ENCODE measurements around the gene FBXO36. TPM values are rescaled to one million over a fixed set of nuclear protein-coding genes. Genes with fewer than 3 reads are reported as not detected.

Gene FBXO36
- total RNA-seq, 1 donor from 2014 or later = 1.9 TPM

DNA sequence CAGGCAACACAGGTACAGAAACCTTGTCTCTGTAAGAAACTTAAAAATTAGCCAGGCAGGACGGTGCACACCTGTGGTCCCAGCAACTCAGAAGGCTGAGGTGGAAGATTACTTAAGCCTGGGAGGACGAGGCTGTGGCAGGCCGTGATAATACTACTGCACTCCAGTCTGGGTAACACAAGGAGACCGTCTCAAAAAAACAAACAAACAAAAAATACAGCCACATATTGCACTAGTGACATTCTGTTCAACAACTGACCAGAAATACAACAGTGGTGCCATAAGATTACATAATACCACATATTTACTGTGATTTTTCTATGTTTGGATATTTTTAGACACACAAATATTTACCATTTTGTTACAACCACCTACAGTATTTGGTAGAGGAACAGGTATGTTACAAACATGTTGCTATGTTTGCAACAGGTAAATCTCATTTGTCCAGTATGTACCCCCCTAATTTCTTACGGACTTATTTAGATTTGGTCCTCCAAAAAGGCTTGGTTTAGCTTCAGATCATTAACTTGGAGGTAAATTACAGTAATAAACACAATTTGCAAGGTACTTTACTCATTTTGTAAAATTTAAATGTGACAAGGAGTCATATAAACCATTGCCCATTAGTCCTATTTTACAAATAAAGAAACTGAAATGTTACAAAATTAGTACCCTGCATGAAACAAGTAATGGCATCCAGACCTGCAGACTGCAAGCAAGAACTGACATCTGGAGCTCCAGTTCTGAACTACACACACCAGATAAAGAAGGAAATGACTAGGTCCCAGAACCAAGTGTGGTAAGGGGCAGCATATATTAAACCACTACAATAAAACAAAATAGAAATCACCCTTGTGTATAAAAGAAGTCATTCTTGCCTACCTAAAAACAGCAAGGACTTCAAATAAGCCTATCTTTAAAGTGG is 37.3 kb upstream of the FBXO36 start:
- Mint-ChIP-seq H3K4me1 (ENCODE audit: low read depth, unreplicated experiment) (peaks cover 15% of the 10 kb centered on the region), H3K27me3 (ENCODE audit: low read depth, unreplicated experiment) (no peaks in the 10 kb centered on the region), H3K36me3 (ENCODE audit: low read depth, unreplicated experiment) (no peaks in the 10 kb centered on the region), H3K9me3 (ENCODE audit: unreplicated experiment) (no peaks in the 10 kb centered on the region), H3K27ac (ENCODE audit: unreplicated experiment) (no peak overlapping the region), H3K4me3 (ENCODE audit: unreplicated experiment) (no peak overlapping the region)
- Histone ChIP-seq H3K9ac (ENCODE audit: low read length) (no peak overlapping the region), H3K4me3 (ENCODE audit: insufficient read depth, low read depth, low read length) (no peak overlapping the region), H3K4me1 (ENCODE audit: insufficient read depth, low read length) (no peaks in the 10 kb centered on the region), H3K9me3 (ENCODE audit: insufficient read depth, low read depth, low read length) (no peaks in the 10 kb centered on the region), H3K79me2 (ENCODE audit: insufficient read depth, low read length) (peaks cover 98% of the 10 kb centered on the region), H2AFZ (ENCODE audit: low read depth, low read length) (no peak overlapping the region), H3K27me3 (ENCODE audit: insufficient read depth, low read length) (no peaks in the 10 kb centered on the region), H3K27ac (ENCODE audit: low read depth, low read length) (no peak overlapping the region), H3K36me3 (ENCODE audit: insufficient read depth, low read length) (peaks cover 5% of the 10 kb centered on the region), H4K20me1 (ENCODE audit: insufficient read depth, low read length) (peaks cover 96% of the 10 kb centered on the region), H3K4me2 (ENCODE audit: low read length) (no peak overlapping the region)
- DNase-seq (ENCODE audit: low read depth) (no peak), FAIRE-seq (no peak)
- TF ChIP-seq, protein P1, sequence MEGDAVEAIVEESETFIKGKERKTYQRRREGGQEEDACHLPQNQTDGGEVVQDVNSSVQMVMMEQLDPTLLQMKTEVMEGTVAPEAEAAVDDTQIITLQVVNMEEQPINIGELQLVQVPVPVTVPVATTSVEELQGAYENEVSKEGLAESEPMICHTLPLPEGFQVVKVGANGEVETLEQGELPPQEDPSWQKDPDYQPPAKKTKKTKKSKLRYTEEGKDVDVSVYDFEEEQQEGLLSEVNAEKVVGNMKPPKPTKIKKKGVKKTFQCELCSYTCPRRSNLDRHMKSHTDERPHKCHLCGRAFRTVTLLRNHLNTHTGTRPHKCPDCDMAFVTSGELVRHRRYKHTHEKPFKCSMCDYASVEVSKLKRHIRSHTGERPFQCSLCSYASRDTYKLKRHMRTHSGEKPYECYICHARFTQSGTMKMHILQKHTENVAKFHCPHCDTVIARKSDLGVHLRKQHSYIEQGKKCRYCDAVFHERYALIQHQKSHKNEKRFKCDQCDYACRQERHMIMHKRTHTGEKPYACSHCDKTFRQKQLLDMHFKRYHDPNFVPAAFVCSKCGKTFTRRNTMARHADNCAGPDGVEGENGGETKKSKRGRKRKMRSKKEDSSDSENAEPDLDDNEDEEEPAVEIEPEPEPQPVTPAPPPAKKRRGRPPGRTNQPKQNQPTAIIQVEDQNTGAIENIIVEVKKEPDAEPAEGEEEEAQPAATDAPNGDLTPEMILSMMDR (IDR thresholded peaks at IDR 0.05; ENCODE audit: insufficient read depth, low read depth, low read length) = no peak
- TF ChIP-seq EZH2 (IDR thresholded peaks at IDR 0.05; ENCODE audit: insufficient read depth, low read length) = no peak

DNA sequence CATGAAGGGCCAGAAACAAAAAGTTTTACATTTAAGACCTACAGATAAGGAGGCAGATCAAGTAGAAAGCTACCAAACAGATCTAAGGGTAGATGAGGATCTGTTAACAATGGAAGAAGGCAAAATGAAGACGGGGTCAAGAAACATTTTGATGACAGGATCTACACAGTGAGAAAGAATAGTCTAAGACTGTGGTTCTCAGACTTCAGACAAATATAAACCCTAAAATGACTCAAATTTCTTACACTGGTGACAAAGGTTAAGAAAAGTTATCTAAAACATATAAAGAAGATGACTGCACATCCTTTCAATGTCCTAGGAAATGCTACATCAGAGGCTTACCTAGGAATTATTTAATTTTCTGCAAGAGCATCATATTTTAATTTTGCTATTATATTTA is 34.9 kb upstream of the FBXO36 start:
- no peak overlapping the region for H3K9ac ChIP-seq (ENCODE audit: low read length)
- H3K36me3 ChIP-seq (ENCODE audit: insufficient read depth, low read length) = peaks cover 5% of the 10 kb centered on the region
- H3K4me1 Mint-ChIP-seq (ENCODE audit: low read depth, unreplicated experiment) = peaks cover 17% of the 10 kb centered on the region
- no peaks in the 10 kb centered on the region for H3K4me1 ChIP-seq (ENCODE audit: insufficient read depth, low read length)
- H4K20me1 ChIP-seq (ENCODE audit: insufficient read depth, low read length) = peaks cover 92% of the 10 kb centered on the region
- no peaks in the 10 kb centered on the region for H3K36me3 Mint-ChIP-seq (ENCODE audit: low read depth, unreplicated experiment)
- H3K4me2 ChIP-seq (ENCODE audit: low read length) = no peak overlapping the region
- DNase-seq (ENCODE audit: low read depth) = no peak
- no peak overlapping the region for H3K27ac Mint-ChIP-seq (ENCODE audit: unreplicated experiment)
- H2AFZ ChIP-seq (ENCODE audit: low read depth, low read length) = no peak overlapping the region
- no peak for FAIRE-seq
- H3K27me3 Mint-ChIP-seq (ENCODE audit: low read depth, unreplicated experiment) = no peaks in the 10 kb centered on the region
- no peak overlapping the region for H3K4me3 ChIP-seq (ENCODE audit: insufficient read depth, low read depth, low read length)
- H3K9me3 ChIP-seq (ENCODE audit: insufficient read depth, low read depth, low read length) = no peaks in the 10 kb centered on the region
- TF ChIP-seq, protein P1 (IDR thresholded peaks at IDR 0.05; ENCODE audit: insufficient read depth, low read depth, low read length) = no peak
- no peak for TF ChIP-seq EZH2 (IDR thresholded peaks at IDR 0.05; ENCODE audit: insufficient read depth, low read length)
- H3K27me3 ChIP-seq (ENCODE audit: insufficient read depth, low read length) = no peaks in the 10 kb centered on the region
- no peaks in the 10 kb centered on the region for H3K9me3 Mint-ChIP-seq (ENCODE audit: unreplicated experiment)
- no peak overlapping the region for H3K27ac ChIP-seq (ENCODE audit: low read depth, low read length)
- peaks cover 98% of the 10 kb centered on the region for H3K79me2 ChIP-seq (ENCODE audit: insufficient read depth, low read length)
- H3K4me3 Mint-ChIP-seq (ENCODE audit: unreplicated experiment) = no peak overlapping the region

DNA sequence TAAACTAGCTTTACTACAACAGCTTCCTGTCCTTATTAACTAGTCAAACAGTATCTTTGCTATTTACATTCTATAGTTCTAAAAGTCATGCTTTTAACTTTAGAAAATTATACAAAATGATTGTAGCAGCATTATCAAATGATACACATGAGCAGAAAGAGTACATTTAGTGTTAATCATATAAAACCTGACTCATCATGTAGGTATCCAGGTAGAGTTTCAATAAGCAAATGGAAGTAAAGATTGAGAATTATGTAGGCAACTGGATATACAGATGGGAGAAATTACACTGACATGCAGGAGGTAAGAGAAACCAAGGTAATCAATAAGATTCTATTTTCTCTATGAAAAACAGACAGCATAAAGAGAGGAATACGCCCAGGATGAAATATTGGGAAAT is 34.3 kb upstream of the FBXO36 start:
- H3K27ac ChIP-seq (ENCODE audit: low read depth, low read length) = no peak overlapping the region
- H3K27ac Mint-ChIP-seq (ENCODE audit: unreplicated experiment) = no peak overlapping the region
- no peak overlapping the region for H2AFZ ChIP-seq (ENCODE audit: low read depth, low read length)
- no peak overlapping the region for H3K4me3 ChIP-seq (ENCODE audit: insufficient read depth, low read depth, low read length)
- no peak for DNase-seq (ENCODE audit: low read depth)
- H3K4me2 ChIP-seq (ENCODE audit: low read length) = no peak overlapping the region
- peaks cover 5% of the 10 kb centered on the region for H3K36me3 ChIP-seq (ENCODE audit: insufficient read depth, low read length)
- H3K79me2 ChIP-seq (ENCODE audit: insufficient read depth, low read length) = peaks cover 98% of the 10 kb centered on the region
- no peaks in the 10 kb centered on the region for H3K9me3 ChIP-seq (ENCODE audit: insufficient read depth, low read depth, low read length)
- H3K27me3 Mint-ChIP-seq (ENCODE audit: low read depth, unreplicated experiment) = no peaks in the 10 kb centered on the region
- peaks cover 17% of the 10 kb centered on the region for H3K4me1 Mint-ChIP-seq (ENCODE audit: low read depth, unreplicated experiment)
- TF ChIP-seq EZH2 (IDR thresholded peaks at IDR 0.05; ENCODE audit: insufficient read depth, low read length) = no peak
- TF ChIP-seq, protein P1 (IDR thresholded peaks at IDR 0.05; ENCODE audit: insufficient read depth, low read depth, low read length) = no peak
- no peak overlapping the region for H3K9ac ChIP-seq (ENCODE audit: low read length)
- FAIRE-seq = no peak
- peaks cover 92% of the 10 kb centered on the region for H4K20me1 ChIP-seq (ENCODE audit: insufficient read depth, low read length)
- no peaks in the 10 kb centered on the region for H3K4me1 ChIP-seq (ENCODE audit: insufficient read depth, low read length)
- H3K9me3 Mint-ChIP-seq (ENCODE audit: unreplicated experiment) = no peaks in the 10 kb centered on the region
- H3K4me3 Mint-ChIP-seq (ENCODE audit: unreplicated experiment) = no peak overlapping the region
- H3K27me3 ChIP-seq (ENCODE audit: insufficient read depth, low read length) = no peaks in the 10 kb centered on the region
- no peaks in the 10 kb centered on the region for H3K36me3 Mint-ChIP-seq (ENCODE audit: low read depth, unreplicated experiment)
